ENCODE measurements around the gene SETD1A.

- TF ChIP-seq CTCF (conservative IDR thresholded peaks at IDR 0.05; ENCODE audit: low read length) = no peak
- no peak for TF ChIP-seq EZH2phosphoT487 (IDR thresholded peaks at IDR 0.05; ENCODE audit: borderline replicate concordance)
Measured at GRCh38 chr16:31023627-31024226, 66.2 kb downstream of the SETD1A start.

Measured in Loucy (cell line).